H9 (cell line): ENCODE results near the gene SEC24C. TPM values are rescaled to one million over a fixed set of nuclear protein-coding genes. Genes with fewer than 3 reads are reported as not detected.

Experiments used
- DNase-seq: peaks from one replicate; pipeline ENCODE4 v3.0.0-alpha.2; 2017
- H2AFZ ChIP-seq: one replicate; pipeline ENCODE4 v1.6.1; 2013; ENCODE audit warnings: mild to moderate bottlenecking, low read length, control low read depth, moderate library complexity
- H2AK5ac ChIP-seq: 2 replicates; pipeline ENCODE4 v1.6.1; 2013; ENCODE audit warnings: low read length, control low read depth, mixed read lengths; ENCODE audit not compliant: insufficient read length
- H2BK120ac ChIP-seq: one replicate; pipeline ENCODE4 v1.6.1; 2013; ENCODE audit warnings: low read depth, mild to moderate bottlenecking, low read length, control low read depth, inconsistent platforms; ENCODE audit not compliant: poor library complexity, severe bottlenecking
- H2BK12ac ChIP-seq: 2 replicates; pipeline ENCODE4 v1.6.1; 2013; ENCODE audit warnings: low read length, control low read depth, mixed read lengths, low read depth; ENCODE audit not compliant: insufficient read length
- H2BK15ac ChIP-seq: 2 replicates; pipeline ENCODE4 v1.6.1; 2013; ENCODE audit warnings: low read depth, low read length, control low read depth
- H2BK20ac ChIP-seq: one replicate; pipeline ENCODE4 v1.6.1; 2013; ENCODE audit warnings: low read depth, mild to moderate bottlenecking, low read length, control low read depth, inconsistent platforms; ENCODE audit not compliant: poor library complexity, severe bottlenecking
- H2BK5ac ChIP-seq: 2 replicates; pipeline ENCODE4 v1.6.1; 2013; ENCODE audit warnings: low read length, control low read depth, mixed read lengths; ENCODE audit not compliant: insufficient read length
- H3K14ac ChIP-seq: 2 replicates; pipeline ENCODE4 v1.6.1; 2013; ENCODE audit warnings: low read length, control low read depth; ENCODE audit not compliant: insufficient read depth
- H3K18ac ChIP-seq: 2 replicates; pipeline ENCODE4 v1.6.1; 2013; ENCODE audit warnings: low read depth, mild to moderate bottlenecking, mixed read lengths, low read length, control low read depth; ENCODE audit not compliant: insufficient read length
- H3K23ac ChIP-seq: 2 replicates; pipeline ENCODE4 v1.6.1; 2013; ENCODE audit warnings: low read length, control low read depth, mixed read lengths, low read depth; ENCODE audit not compliant: insufficient read length
- H3K23me2 ChIP-seq: 2 replicates; pipeline ENCODE4 v1.6.1; 2013; ENCODE audit warnings: low read depth, mild to moderate bottlenecking, mixed read lengths, low read length, control low read depth; ENCODE audit not compliant: insufficient read length, poor library complexity, severe bottlenecking
- H3K27ac ChIP-seq: 2 replicates; pipeline ENCODE4 v1.5.1; 2013; ENCODE audit warnings: low read length, control low read depth, mixed read lengths, low read depth; ENCODE audit not compliant: insufficient read length
- H3K27me3 ChIP-seq: 2 replicates; pipeline ENCODE4 v1.6.1; 2013; ENCODE audit warnings: low read length, control low read depth, inconsistent platforms; ENCODE audit not compliant: insufficient read depth
- H3K4ac ChIP-seq: 2 replicates; pipeline ENCODE4 v1.6.1; 2013; ENCODE audit warnings: low read depth, mild to moderate bottlenecking, control low read depth, inconsistent platforms, low read length, moderate library complexity
- H3K4me1 ChIP-seq: 2 replicates; pipeline ENCODE4 v1.6.1; 2013; ENCODE audit warnings: low read length, control low read depth, inconsistent platforms; ENCODE audit not compliant: insufficient read depth
- H3K4me2 ChIP-seq: 2 replicates; pipeline ENCODE4 v1.6.1; 2013; ENCODE audit warnings: low read length, control low read depth, mixed read lengths; ENCODE audit not compliant: insufficient read length, insufficient read depth
- H3K56ac ChIP-seq: 2 replicates; pipeline ENCODE4 v1.6.1; 2013; ENCODE audit warnings: low read depth, mild to moderate bottlenecking, mixed read lengths, low read length, control low read depth; ENCODE audit not compliant: insufficient read length
- H3K79me1 ChIP-seq: 2 replicates; pipeline ENCODE4 v1.6.1; 2013; ENCODE audit warnings: low read depth, mild to moderate bottlenecking, moderate library complexity, low read length, control low read depth, inconsistent platforms; ENCODE audit not compliant: insufficient read depth, poor library complexity, severe bottlenecking
- H3K79me2 ChIP-seq: 2 replicates; pipeline ENCODE4 v1.6.1; 2013; ENCODE audit warnings: low read length, control low read depth, inconsistent platforms; ENCODE audit not compliant: insufficient read depth
- H3K9ac ChIP-seq: 2 replicates; pipeline ENCODE4 v1.6.1; 2013; ENCODE audit warnings: low read length, control low read depth, mixed read lengths; ENCODE audit not compliant: insufficient read length; ENCODE audit errors: extremely low read depth
- H3K9me3 ChIP-seq: one replicate; pipeline ENCODE4 v1.6.1; 2013; ENCODE audit warnings: low read depth, low read length, inconsistent platforms; ENCODE audit not compliant: control insufficient read depth
- H3T11ph ChIP-seq: one replicate; pipeline ENCODE4 v1.6.1; 2013; ENCODE audit warnings: mild to moderate bottlenecking, low read length, control low read depth, inconsistent platforms
- H4K20me1 ChIP-seq: one replicate; pipeline ENCODE4 v1.6.1; 2013; ENCODE audit not compliant: control insufficient read depth, insufficient read length, insufficient read depth
- H4K5ac ChIP-seq: 2 replicates; pipeline ENCODE4 v1.6.1; 2013; ENCODE audit warnings: low read depth, mild to moderate bottlenecking, mixed read lengths, low read length, control low read depth; ENCODE audit not compliant: insufficient read length
- H4K8ac ChIP-seq: replicated peaks from 2 replicates; pipeline ENCODE4 v1.6.1; 2013; ENCODE audit warnings: low read length, control low read depth, mixed read lengths, low read depth; ENCODE audit not compliant: insufficient read length
- H4K91ac ChIP-seq: 2 replicates; pipeline ENCODE4 v1.6.1; 2013; ENCODE audit warnings: low read depth, mild to moderate bottlenecking, moderate library complexity, mixed read lengths, low read length, control low read depth; ENCODE audit not compliant: insufficient read length
- H3K27ac Mint-ChIP-seq, 3 experiments: 2 replicates in 2 of 3; 3 replicates in 1 of 3; pipeline ENCODE4 v1.8.0; 2020 to 2021; ENCODE audit warnings: mixed read lengths in 3 of 3, mild to moderate bottlenecking in 1 of 3, moderate library complexity in 1 of 3
- H3K27me3 Mint-ChIP-seq: 2 replicates; pipeline ENCODE4 v1.8.0; 2021; ENCODE audit warnings: low read depth, mild to moderate bottlenecking, moderate library complexity, mixed read lengths
- H3K36me3 Mint-ChIP-seq, 3 experiments: 2 replicates in 2 of 3; 3 replicates in 1 of 3; pipeline ENCODE4 v1.8.0; 2020 to 2021; ENCODE audit warnings: low read depth in 3 of 3, mixed read lengths in 3 of 3; ENCODE audit not compliant: insufficient read depth in 1 of 3
- H3K4me1 Mint-ChIP-seq, 2 experiments: 2 replicates each; pipeline ENCODE4 v1.8.0; 2020; ENCODE audit warnings: mixed read lengths in 2 of 2
- H3K4me3 Mint-ChIP-seq, 2 experiments: 2 replicates in 1 of 2; 3 replicates in 1 of 2; pipeline ENCODE4 v1.8.0; 2020 to 2021; ENCODE audit warnings: mild to moderate bottlenecking in 2 of 2, mixed read lengths in 2 of 2, moderate library complexity in 1 of 2
- H3K9me3 Mint-ChIP-seq, 2 experiments: 2 replicates in 1 of 2; 3 replicates in 1 of 2; pipeline ENCODE4 v1.8.0; 2020; ENCODE audit warnings: mild to moderate bottlenecking in 2 of 2, mixed read lengths in 2 of 2, moderate library complexity in 1 of 2
- WGBS: extraction: QIAGEN DNeasy Blood & Tissue Kit; methylation state at CpG from one replicate; pipeline ENCODE4 v1.1.7; 2013; ENCODE audit warnings: missing lambda C conversion rate, low lambda C conversion rate, mixed read lengths; ENCODE audit not compliant: insufficient read length; ENCODE audit errors: extremely low coverage; 5-methylcytosine and 5-hydroxymethylcytosine counted together
- total RNA-seq: library from RNA; stranded (reverse); gene quantifications from 2 replicates; pipeline ENCODE4 v1.2.1, GENCODE V29; 2021
- TF ChIP-seq, protein P1 (sequence below): fragments of 200-600 bp; sonication (generic); conservative IDR thresholded peaks from 3 replicates; pipeline ENCODE4 v1.8.0; 2021; ENCODE audit warnings: antibody characterized with exemption, mild to moderate bottlenecking

Gene SEC24C
- total RNA-seq, 1 experiment from 2014 or later, result 62.4 TPM

DNA sequence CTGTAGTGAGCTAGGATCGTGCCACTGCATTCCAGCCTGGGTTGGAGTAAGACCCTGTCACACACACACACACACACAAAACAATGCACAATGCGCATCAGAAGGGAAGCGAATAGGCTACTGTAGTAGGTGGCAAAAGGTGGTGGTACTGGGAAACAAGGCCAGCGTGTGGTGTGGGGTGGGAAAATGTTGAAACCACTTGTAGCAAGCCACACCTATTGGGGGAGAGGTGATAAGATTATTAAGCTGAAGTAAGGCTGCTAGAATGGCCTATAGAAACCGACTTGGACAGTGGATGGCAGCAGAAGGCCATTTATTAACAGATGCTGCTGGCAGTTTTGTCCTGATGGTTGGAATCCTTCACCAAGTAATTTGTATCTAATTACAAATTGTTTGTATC lies 30.5 kb downstream of the SEC24C start:
- Mint-ChIP-seq H3K9me3 (no peaks in the 10 kb centered on the region), H3K4me1 (peaks cover 28 to 31% of the 10 kb centered on the region in 2 experiments), H3K36me3 (peaks cover 10 to 57% (median 45%) of the 10 kb centered on the region in 3 experiments; a peak in 6 of 7 replicates), H3K27ac (no peak overlapping the region; a peak in 1 of 7 replicates), H3K27me3 (no peaks in the 10 kb centered on the region), H3K4me3 (peak overlapping the region; percentile 32 to 92)
- H3K27me3 ChIP-seq, result no peaks in the 10 kb centered on the region
- no peak overlapping the region for H2BK15ac ChIP-seq
- H2BK120ac ChIP-seq, result no peak overlapping the region
- H3K23me2 ChIP-seq, result peaks cover 3% of the 10 kb centered on the region
- H2AFZ ChIP-seq, result no peak overlapping the region
- peaks cover 5% of the 10 kb centered on the region; the same call in 1 of the 2 replicates for H3K4me1 ChIP-seq
- H4K8ac ChIP-seq, result no peak overlapping the region
- no peak overlapping the region for H3K27ac ChIP-seq
- H2BK5ac ChIP-seq, result no peak overlapping the region
- H3K79me2 ChIP-seq, result no peaks in the 10 kb centered on the region; the same call in 1 of the 2 replicates
- H2AK5ac ChIP-seq, result no peak overlapping the region
- no peak overlapping the region for H2BK12ac ChIP-seq
- no peak overlapping the region for H3K9ac ChIP-seq
- H4K5ac ChIP-seq, result no peak overlapping the region
- no peak overlapping the region for H3K14ac ChIP-seq
- no CpG with 5 or more reads among the region's 5 CpGs for WGBS
- DNase-seq, result no peak
- no peak overlapping the region for H3K56ac ChIP-seq
- no peaks in the 10 kb centered on the region for H3K9me3 ChIP-seq
- H3T11ph ChIP-seq, result no peak overlapping the region
- peak overlapping the region; percentile 51 for H3K4me2 ChIP-seq
- H3K18ac ChIP-seq, result no peak overlapping the region
- no peak overlapping the region for H3K4ac ChIP-seq
- TF ChIP-seq, protein P1, sequence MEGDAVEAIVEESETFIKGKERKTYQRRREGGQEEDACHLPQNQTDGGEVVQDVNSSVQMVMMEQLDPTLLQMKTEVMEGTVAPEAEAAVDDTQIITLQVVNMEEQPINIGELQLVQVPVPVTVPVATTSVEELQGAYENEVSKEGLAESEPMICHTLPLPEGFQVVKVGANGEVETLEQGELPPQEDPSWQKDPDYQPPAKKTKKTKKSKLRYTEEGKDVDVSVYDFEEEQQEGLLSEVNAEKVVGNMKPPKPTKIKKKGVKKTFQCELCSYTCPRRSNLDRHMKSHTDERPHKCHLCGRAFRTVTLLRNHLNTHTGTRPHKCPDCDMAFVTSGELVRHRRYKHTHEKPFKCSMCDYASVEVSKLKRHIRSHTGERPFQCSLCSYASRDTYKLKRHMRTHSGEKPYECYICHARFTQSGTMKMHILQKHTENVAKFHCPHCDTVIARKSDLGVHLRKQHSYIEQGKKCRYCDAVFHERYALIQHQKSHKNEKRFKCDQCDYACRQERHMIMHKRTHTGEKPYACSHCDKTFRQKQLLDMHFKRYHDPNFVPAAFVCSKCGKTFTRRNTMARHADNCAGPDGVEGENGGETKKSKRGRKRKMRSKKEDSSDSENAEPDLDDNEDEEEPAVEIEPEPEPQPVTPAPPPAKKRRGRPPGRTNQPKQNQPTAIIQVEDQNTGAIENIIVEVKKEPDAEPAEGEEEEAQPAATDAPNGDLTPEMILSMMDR, result no peak
- no peak overlapping the region for H4K91ac ChIP-seq
- H4K20me1 ChIP-seq, result no peaks in the 10 kb centered on the region
- H3K79me1 ChIP-seq, result no peaks in the 10 kb centered on the region
- no peak overlapping the region for H2BK20ac ChIP-seq
- H3K23ac ChIP-seq, result no peak overlapping the region
